Activated naive CD4-positive, alpha-beta T cell treated with anti-CD3 and anti-CD28 coated beads, Interleukin-2, amount 50 U/mL, for 72 hours (primary cell): ENCODE data around the gene PTPN14. TPM values are rescaled to one million over a fixed set of nuclear protein-coding genes. Genes with fewer than 3 reads are reported as not detected.

Experiments used
- ATAC-seq, 2 donors: fragments of 150-1000 bp; cut with Tn5 transposase; 2 replicates each; pipeline ENCODE4 v1.10.0; 2021; ENCODE audit warnings: mild to moderate bottlenecking in 2 of 2, moderate library complexity in 2 of 2
- DNase-seq, 2 donors: peaks; one replicate each; pipeline ENCODE4 v3.0.0; 2021 to 2022; ENCODE audit warnings: low spot score in 2 of 2
- H3K27ac Mint-ChIP-seq, 2 donors: one replicate each; pipeline ENCODE4 v1.8.0; 2022; ENCODE audit warnings: mild to moderate bottlenecking in 2 of 2, mixed read lengths in 2 of 2
- H3K36me3 Mint-ChIP-seq, 2 donors: one replicate each; pipeline ENCODE4 v1.8.0; 2022; ENCODE audit warnings: mixed read lengths in 2 of 2
- H3K9me3 Mint-ChIP-seq, 2 donors: one replicate each; pipeline ENCODE4 v1.8.0; 2022; ENCODE audit warnings: mixed read lengths in 2 of 2
- total RNA-seq, 2 donors: library from RNA; stranded (reverse); gene quantifications; one replicate each; pipeline ENCODE4 v1.2.3, GENCODE V29; 2022

The PTPN14 gene
- total RNA-seq, 2 donors from 2014 or later: 4.0 to 4.3 TPM

GRCh38 chr1:214306269-214306668 is 245.1 kb downstream of the PTPN14 start:
- no peak overlapping the region for H3K27ac Mint-ChIP-seq
- no peak for DNase-seq

GRCh38 chr1:214305164-214305751 is 246.1 kb downstream of the PTPN14 start:
- H3K27ac Mint-ChIP-seq: no peak overlapping the region
- ATAC-seq (no peak), DNase-seq (no peak)
- no peaks in the 10 kb centered on the region for H3K36me3 Mint-ChIP-seq
- no peaks in the 10 kb centered on the region for H3K9me3 Mint-ChIP-seq

More at GRCh38 chr1:214306269-214306668, 245.1 kb downstream of the PTPN14 start:
- no peaks in the 10 kb centered on the region for H3K36me3 Mint-ChIP-seq
- ATAC-seq: no peak
- no peaks in the 10 kb centered on the region for H3K9me3 Mint-ChIP-seq

- Mint-ChIP-seq H3K36me3 (no peaks in the 10 kb centered on the region), H3K27ac (no peak overlapping the region), H3K9me3 (no peaks in the 10 kb centered on the region)
- no peak for ATAC-seq
- no peak for DNase-seq
Observed at GRCh38 chr1:214303141-214303930, 248.1 kb downstream of the PTPN14 start.

GRCh38 chr1:214301526-214301925 is 249.9 kb downstream of the PTPN14 start:
- Mint-ChIP-seq H3K9me3 (no peaks in the 10 kb centered on the region), H3K36me3 (peaks cover 0 to 10% of the 10 kb centered on the region in 2 donors), H3K27ac (no peak overlapping the region)
- DNase-seq: no peak
- ATAC-seq: no peak

- H3K9me3 Mint-ChIP-seq: no peaks in the 10 kb centered on the region
- H3K36me3 Mint-ChIP-seq: peaks cover 0 to 12% of the 10 kb centered on the region in 2 donors
- DNase-seq: no peak
- ATAC-seq: no peak
- no peak overlapping the region for H3K27ac Mint-ChIP-seq
Observed at GRCh38 chr1:214300149-214300780, 251.1 kb downstream of the PTPN14 start.

Other genes with a start within 250 kb of the PTPN14 start
- 10 to 100 TPM; 74.2 to 87.0 TPM for gene CENPF, start 51.6 kb upstream of the PTPN14 start, total RNA-seq